GM19035 (cell line): ENCODE data around the gene SLC5A7.

Source experiments
- ATAC-seq: cut with Tn5 transposase; IDR thresholded peaks from one replicate; pipeline ENCODE4 v1.9.1; 2021; ENCODE audit not compliant: unreplicated experiment

SLC5A7 gene

DNA sequence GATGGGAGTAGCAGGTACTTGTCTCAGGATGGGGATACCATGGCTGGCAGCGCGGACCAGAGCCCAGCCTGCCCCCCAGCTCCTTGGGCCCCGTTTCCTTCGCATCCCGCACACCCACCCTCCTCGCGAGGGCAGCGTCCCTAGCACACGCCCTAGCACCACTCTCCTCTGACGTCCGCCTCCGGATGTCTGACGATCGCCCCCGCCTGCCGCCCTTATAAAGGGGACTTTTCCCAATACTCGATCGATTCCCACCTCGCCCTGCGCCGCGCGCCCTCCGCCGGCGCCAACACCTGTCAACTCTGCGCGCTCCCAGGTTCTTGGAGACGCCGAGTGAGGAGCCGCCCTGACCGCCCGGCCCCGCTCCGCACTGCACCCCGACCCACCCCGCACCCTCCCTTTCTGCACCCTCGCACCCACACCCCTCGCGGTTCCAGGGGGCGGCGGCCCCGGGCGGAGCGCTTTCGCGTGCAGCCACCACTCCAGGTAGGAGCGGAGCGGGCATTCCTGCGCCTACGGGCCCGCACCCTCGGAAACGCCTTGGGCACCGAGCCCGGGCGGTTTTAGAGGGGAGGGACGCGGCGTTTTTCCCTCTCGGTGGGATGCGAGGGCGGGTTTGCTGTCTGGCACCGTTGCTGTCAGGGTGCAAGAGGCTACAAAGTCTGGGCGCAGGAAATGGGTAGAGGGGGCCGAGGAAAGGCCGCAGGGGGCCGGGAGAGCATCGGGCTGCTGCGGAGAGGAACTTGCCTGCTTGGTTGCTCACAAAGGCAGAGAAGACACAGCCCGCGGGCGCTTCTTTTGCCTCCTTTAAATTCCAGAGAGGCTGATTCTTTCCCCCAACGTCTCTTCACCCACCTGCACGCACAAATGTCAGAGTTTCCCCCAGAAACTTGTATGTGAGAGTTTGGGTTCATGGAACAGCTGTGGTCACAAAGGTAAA lies at the start of gene SLC5A7:
Gene SLC5A7 (plus strand): TSS at position 247 of the 940 bp plus-strand sequence. CDS start 1,632 bp downstream, outside the sequence.
- no peak for ATAC-seq

DNA sequence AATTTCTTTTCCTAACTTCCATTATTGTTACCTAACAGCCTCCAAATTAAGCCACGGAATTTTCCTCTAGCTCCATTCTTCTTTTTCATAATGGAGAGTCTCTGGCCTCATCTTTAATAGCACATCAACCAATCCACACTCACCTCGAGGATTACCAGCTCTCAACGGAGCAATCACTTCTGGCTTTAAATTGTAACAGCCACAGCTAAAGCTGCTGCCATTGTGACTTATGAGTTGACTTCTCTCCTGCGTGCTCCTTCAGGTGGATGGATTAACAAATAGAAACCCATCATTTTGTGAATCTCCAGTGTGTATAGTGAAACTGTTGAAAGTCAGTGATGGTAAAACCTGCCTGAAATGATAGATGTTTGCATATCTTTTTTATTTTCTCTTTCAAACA lies 24.9 kb upstream of the SLC5A7 start:
- no peak for ATAC-seq

DNA sequence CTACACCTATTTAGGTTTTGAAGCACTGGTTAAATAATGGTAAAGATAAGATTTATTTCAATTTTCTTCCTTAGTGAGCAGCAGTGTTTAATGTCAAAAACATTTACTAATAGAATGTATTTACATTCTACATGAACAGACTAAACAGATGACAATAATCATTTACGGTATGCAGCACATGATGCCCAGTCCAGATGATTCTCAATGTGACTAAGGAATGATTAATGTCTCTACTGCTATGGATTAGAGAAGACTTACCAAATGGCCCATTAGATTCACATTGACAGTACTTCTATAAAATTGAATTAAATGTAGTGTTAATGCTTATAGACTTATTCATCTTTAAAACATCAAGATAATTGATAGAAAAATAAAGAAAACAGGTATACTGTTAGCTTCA lies 22.1 kb upstream of the SLC5A7 start:
- no peak for ATAC-seq

DNA sequence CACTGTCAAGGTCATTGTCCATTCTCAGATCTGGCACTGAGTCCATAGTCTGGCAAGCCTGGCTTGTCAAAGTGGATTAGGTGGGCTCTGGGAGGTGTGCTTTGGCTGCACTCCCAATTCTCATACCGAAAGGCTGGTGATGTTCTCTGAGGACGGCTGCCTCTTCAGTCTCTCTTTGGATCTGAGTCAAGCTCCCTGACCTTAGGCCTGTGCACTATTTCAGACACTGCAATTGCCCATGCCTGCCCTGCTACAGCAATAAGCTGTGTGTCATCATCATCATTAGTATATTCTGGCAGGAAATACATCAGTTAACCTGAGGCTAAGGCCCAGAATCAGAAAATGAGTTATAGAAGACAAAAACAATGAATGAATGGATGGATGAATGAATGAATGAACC lies 1.6 kb upstream of the SLC5A7 start:
- no peak for ATAC-seq

DNA sequence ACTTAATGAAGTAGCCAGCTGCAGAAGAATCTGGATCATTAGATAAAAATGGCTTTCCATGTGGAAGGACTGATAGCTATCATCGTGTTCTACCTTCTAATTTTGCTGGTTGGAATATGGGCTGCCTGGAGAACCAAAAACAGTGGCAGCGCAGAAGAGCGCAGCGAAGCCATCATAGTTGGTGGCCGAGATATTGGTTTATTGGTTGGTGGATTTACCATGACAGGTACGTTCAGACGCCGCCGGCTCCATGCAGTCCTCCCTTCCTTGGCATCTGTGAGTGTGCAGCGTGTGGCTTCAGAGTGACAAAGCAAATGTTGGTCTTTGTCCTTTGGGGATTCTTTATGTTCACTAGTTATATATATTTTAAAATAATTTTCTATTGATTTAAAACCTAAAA lies 1.8 kb downstream of the SLC5A7 start:
- no peak for ATAC-seq

DNA sequence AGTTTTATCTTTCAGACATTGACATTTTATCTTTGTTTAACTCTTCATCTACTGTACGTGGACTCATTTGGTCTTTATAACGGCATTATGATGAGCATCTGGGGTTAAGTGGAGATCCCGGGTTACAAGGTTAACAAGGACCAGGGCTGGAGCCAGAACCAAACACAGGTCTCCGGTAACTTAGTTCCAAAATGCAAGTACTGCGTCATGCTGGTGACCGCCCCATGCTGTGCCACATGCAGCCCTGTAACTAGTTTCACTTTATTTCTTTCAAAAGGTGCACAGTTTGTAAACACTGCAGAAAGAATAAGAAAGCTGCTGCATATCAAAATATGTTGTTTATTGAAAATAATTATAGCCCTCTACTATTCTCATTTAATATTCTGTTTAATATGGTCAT lies 3.1 kb downstream of the SLC5A7 start:
- no peak for ATAC-seq

DNA sequence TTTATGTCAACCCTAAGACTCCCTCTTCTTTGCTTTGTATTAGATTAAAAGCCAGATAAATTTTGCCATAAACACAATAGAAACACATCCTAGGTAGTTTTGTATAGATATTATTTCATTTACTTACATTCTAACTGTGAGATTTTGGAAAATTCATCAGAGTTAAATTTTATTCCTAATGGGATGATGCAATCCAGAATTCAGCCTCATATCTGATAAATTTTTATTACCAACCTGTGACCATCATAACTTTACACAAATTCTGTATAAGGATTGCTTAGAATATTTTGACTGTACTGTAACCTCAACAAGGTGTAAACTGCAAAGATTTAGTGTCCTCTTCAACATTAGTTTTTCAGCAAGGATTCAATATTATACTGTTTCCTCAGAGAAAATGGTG lies 4.4 kb downstream of the SLC5A7 start:
- no peak for ATAC-seq

DNA sequence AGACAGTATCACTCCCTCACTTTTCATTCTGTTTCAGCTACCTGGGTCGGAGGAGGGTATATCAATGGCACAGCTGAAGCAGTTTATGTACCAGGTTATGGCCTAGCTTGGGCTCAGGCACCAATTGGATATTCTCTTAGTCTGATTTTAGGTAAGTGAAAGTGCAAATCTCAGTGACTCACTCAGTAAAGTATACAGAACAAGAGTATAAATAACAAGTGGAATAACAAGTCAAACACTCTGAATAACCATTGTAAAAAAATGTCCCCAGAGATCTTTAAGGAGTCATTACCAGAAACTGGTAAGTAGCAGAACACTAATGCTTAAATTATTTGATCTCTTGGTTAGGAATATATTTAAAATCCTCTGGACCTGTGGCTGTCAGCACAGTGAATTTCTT lies 5.7 kb downstream of the SLC5A7 start:
- no peak for ATAC-seq

DNA sequence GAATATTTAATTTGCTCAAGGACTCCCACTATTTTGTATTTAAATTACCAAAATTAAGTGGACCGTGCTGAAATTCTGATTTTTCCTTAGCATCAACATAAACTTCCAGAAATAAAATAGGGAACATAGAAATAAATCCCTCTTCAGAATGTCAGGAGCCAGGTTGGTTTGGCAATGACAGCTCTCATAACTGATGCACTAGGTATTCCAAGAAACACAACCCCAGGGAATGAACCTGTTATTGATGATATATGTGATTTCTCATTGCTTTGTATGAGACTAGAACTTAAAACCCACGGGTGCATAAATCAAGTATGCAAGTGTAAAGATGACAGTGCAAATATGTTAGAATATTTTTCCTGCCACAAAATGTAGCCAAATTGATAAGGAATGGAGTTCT lies 12.8 kb downstream of the SLC5A7 start:
- no peak for ATAC-seq

DNA sequence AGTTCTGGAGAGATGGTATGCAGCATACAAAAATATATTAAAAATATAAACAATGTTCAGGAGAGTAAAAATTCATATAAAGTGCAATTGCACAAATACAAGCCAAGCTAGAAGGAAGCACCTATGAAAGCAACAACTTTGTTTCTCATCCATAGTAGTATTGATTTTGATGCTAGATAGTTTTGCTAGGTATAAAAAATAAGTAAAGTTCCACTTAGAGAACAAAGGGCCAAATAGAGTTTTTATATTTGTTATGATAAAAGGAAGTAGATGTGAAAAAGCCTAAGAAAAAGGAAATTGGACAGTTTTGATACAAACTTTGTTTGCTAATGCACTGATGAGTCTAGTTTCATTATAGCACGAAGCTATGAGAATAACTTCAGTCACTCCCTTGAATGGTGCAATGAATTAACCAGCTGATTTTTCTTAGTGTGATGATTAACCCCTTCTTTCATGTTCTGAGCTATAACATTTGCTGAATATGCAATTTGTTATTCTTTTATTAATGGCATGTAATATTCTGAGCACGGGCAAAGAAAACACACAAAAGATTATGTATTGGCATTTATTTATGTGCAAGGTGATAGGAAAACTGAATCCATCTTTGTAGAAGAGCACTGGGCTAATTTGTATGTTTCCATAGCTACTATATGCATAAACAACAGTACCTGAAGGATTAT lies 24.7 kb downstream of the SLC5A7 start:
- no peak for ATAC-seq

DNA sequence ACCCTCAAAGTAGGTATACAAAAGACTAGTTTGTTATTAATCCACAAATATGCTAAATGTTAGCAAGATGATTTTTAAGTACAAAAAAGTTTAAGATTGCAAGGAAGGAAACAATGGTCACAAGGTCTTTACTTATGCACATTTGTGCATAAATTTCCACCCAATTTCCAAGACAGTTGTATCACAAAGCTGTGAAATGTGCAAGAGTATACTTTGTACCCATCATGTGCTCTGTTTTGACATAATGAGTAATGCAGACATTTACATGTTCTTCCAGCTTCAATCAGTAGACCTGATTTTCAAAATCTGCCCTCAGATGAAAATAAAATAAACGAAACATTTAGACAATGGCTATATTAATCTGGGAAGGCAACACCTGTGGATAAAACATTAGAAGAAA lies 27.0 kb downstream of the SLC5A7 start:
- no peak for ATAC-seq

DNA sequence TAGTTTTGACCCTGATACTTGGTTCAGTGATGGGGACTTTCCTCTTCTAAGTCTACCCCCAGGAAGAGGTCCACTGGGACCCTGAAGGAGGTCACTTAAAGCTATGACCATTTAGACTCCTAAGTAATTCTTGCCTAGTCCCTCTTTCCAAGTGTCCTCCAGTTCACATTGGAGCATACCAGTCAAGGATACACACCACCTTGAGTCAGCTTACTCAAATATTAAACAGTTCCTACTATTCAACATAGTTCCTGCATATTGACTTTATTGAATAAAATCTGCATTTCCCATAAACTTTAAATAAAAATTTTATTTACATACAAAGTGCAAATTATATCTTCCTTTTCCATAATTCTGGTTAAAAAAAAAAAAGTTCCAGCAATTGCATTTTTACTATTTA lies 36.3 kb downstream of the SLC5A7 start:
- ATAC-seq, result no peak

DNA sequence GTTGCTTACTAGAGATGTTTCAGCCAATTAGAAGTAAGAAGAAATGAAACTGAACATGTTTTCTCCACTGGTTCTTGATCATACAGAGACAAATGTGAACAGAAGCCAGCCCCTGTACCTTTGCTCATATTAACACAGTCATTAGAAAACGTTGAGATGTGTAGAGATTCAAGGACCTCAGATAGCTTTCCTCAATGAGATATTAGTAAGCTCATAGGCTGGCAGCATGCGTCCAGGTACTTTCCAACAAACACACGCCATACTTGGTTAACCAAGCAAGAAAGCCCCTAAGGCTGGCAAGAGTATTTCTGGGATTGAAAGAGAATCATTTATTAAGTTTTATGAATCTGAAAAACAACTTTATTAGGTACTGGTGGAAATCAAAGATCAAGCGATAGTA lies 37.5 kb downstream of the SLC5A7 start:
- ATAC-seq, result no peak

DNA sequence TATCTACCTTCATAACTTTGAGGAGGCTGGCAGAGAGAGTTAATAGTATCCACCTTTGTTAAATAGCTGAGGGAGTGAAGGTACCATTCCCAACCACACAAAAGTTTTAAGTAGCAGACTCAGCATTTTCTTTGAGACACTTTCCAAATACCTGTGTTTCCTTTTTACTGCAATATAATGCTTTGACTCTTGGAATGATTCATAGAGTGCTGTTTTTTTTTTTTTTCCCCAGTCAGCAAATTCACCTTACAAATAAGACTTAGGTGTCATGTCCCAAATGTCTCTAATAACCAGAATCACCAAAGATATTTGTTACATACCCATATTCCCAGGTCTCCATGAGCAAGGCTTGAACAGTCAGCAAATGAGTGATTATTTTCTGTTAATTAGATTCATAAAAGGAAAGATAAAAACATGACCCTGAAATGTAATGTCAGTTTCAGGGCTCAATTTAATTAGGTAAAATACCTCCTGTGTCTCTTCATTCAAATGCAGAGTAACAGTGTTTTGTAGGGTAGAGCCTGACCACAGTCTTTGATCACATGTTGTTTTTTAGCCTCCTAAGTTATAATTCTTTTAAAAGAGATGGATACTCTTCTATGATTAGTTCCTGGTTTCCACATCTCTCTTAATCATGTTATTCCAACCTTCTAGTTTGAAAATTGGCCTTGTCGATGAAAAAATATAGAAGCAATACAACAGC lies 39.9 kb downstream of the SLC5A7 start:
- no peak for ATAC-seq

DNA sequence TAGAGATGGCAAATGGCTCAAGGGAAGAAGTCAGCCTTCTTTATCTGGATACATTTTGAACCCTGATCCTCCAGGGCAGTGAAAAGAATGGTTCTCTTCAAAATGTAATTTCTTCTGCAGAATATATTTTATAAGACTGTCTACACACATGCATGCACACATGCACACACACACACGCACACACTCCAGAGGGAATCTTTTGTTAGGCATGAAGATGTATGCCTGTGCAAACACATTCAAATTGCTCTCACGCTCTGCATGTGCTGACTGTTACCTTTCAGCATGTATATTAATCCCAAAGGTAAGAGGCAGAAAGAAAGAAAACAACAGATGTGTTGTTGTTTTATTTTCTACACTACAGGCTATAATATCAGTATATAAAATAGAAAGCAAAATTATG lies 43.2 kb downstream of the SLC5A7 start:
- no peak for ATAC-seq

DNA sequence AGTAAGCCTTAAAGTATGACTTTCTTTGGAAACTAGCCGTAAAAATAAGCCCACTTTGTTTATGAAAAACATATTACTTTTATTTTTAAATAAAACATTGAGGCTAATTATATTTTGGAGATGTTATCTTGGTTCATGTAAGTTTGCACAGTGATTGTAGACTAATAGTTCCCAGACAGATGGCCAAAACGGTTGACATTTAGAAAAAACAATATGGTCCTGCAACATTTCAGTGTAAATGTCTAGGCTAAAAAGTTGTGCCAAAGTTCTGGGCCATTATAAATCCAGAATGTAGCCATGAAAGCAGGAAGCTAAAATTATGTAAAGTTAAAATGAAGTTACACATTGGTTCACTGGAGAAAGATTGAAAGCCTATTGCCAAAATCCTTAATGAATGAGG lies 43.6 kb downstream of the SLC5A7 start:
- no peak for ATAC-seq

DNA sequence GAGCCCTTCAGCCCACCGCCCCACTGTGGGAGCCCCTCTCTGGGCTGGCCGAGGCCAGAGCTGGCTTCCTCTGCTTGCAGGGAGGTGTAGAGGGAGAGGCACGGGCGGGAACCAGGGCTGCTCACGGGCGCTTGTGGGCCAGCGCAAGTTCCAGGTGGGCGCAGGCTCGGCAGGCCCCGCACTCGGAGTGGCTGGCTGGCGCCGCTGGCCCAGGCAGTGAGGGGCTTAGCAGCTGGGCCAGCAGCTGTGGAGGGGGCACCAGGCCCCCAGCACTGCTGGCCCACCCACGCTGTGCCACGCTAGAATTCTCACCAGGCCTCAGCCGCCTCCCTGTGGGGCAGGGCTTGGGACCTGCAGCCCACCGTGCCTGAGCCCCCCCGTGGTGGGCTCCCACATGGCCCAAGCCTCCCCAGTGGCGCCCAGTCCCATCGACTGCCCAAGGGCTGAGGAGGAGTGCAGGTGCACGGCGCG lies 45.2 kb downstream of the SLC5A7 start:
- no peak for ATAC-seq

DNA sequence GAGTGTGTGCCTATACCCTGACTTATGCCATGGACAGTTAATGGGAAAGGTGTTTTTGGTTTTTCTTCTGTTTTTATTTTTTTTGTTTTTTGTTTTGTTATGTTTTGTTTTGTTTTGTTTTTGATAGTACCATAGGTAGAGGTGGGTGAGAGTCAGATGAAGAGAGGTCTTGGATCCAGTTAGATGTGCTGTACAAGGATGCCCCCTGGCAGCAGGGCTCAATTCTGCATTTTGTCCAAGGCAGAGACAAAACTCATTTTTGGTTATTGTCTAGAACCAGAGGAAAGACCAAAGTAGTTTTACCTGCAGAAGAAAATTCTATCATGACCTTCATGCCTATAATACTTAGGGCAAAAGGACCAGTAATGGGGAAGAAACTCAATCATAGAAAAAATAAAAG lies 48.5 kb downstream of the SLC5A7 start:
- no peak for ATAC-seq

DNA sequence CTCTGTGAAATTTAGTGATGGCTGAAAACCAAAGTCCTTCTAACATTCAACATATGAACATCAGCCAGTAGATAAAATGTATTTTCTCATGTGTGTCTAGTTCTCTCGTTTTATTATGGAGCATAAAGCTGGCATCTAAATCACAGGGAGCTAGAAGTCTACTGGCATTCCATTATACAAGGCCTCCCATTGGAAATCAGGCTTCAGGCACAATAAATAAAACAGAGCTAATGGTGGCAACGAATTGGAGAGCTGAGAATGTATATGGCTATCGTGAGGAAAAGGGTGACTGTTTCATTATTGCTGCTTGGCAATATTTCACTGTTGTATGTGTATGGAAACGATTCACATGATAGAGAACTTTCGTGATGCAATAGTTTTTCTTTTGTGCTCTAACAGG lies 62.4 kb downstream of the SLC5A7 start:
- no peak for ATAC-seq

DNA sequence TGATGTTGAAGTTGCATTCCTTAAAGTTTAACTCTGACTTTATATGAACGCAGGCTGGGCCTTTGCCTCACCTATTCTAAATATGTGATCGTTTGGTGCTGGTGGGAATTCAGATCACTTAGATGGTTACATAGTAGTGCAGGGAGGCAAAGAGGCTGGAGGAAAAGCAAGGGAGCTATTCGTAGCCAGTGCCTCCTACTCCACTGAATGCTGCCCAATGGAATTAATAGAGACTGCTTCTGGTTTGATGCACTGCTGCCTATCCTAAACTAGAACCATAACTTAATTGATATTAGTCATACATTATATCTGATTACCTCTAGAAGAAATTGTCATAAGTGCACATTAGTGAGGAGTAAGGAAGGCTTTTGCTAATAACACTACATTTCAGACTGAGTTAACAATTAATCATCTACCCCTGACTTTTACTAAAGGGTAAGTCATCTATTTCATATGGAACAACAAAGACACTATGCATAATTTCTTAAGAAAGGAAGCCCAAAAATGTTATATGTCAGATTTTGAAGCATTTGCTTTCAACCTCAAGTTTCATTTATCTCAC lies 72.3 kb downstream of the SLC5A7 start:
- ATAC-seq, result no peak

DNA sequence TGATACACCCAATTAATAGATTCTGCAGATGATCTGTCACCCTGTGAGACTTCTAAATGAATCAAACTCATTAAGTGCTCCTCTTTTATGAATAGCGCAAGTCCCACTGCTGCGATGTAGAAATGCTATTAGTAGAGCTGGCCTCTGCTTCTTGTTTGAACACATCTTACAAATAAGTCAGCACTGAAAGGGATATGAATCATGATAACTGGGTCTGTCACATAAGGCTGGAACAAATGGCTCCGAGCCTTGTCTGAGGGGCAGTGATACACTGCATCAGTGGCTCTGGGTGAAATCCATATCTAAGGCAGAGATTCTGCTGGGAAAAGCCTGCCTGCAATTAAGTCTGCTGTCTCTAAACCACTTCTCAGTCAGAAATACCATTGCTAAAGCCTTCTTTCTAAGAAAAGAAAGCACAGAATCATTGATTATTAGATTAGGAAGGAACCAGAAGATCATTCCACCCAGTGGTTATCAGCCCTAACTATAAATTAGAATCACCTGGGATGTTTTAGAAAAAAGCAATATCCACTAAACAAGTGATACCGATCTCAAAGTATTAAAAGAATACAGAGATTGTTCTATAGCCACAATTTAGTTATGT lies 75.2 kb downstream of the SLC5A7 start:
- ATAC-seq, result no peak
